ENCODE data around the gene MDFI.

The MDFI gene

DNA sequence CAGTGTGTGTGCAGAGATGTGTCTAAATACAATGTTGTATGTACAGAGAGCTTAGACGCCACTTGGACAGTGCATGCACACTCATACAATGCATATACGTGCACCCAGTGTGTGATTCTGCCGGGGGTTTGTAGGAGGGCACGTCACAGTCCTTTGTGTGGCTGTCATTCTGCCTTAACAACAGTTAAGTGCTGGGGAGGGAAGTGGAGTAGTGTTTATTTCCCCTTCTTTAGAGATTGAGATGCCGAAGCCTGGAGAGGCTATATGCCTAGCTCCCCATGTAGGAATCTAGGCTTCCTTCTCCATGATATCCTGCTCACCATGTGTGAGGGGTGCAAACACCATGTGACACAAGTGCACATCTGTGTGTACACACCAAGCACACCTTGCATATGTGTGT, 38.2 kb downstream of the MDFI start:
- TF ChIP-seq POLR2AphosphoS5 (IDR thresholded peaks at IDR 0.05; ENCODE audit: borderline replicate concordance, low read depth, low read length) (no peak), FOXP2 (optimal IDR thresholded peaks at IDR 0.05; ENCODE audit: control extremely low read depth, extremely low read length, insufficient read depth) (no peak), EZH2 (IDR thresholded peaks at IDR 0.05) (no peak)
- no peak overlapping the region for H3K9ac ChIP-seq (ENCODE audit: insufficient read length)
- no peaks in the 10 kb centered on the region for H3K9me3 ChIP-seq (ENCODE audit: low read depth, low read length)
- no peak overlapping the region for H3K27ac ChIP-seq
- H3K4me3 ChIP-seq: no peak overlapping the region
- no peak for DNase-seq (ENCODE audit: low read depth, low spot score)
- no peaks in the 10 kb centered on the region for H3K36me3 ChIP-seq (ENCODE audit: insufficient read depth, low read length)

DNA sequence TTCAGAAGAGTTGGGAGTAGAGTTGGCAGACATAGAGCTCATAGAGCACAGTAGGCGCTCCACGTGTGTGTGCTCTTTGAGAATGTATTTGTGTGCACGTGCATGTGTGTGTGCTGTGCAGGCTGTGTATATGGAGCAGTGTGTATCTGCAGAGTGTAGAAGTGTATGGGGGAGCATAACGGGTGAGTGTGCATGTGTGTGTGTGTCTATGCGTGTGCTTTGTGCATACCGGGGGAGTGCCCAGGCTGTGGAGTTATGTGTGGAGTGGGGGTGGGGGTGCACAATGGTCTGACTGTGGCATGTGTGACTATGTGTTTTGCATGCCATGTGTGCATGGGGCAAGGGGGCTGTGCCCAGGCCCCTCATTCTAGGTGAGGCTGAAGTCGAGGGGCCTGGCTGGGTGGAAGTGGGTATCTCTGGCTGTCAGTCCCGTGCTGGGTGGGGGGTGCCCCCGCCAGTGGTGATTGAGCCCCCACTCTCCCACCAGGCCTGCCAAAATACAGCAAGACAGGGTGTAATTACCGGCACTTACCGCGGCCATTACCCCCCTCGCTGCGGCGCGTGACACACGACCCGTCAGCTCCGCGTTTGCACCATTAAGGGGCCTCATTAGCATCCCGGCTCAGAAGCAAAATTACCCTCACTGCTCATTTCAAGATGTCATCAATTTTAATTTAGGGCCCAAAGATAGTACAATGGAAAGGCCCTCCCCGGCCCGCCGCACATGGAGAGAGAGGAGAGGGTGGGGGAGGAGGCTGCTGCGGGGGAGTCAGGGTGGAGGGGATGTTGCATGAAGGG, 39.1 kb downstream of the MDFI start:
- H3K27ac ChIP-seq: no peak overlapping the region
- DNase-seq (ENCODE audit: low read depth, low spot score): no peak
- no peaks in the 10 kb centered on the region for H3K9me3 ChIP-seq (ENCODE audit: low read depth, low read length)
- no peak for TF ChIP-seq POLR2AphosphoS5 (IDR thresholded peaks at IDR 0.05; ENCODE audit: borderline replicate concordance, low read depth, low read length)
- TF ChIP-seq EZH2 (IDR thresholded peaks at IDR 0.05): no peak
- TF ChIP-seq FOXP2 (optimal IDR thresholded peaks at IDR 0.05; ENCODE audit: control extremely low read depth, extremely low read length, insufficient read depth): no peak
- H3K36me3 ChIP-seq (ENCODE audit: insufficient read depth, low read length): no peaks in the 10 kb centered on the region
- no peak overlapping the region for H3K9ac ChIP-seq (ENCODE audit: insufficient read length)
- no peak overlapping the region for H3K4me3 ChIP-seq

DNA sequence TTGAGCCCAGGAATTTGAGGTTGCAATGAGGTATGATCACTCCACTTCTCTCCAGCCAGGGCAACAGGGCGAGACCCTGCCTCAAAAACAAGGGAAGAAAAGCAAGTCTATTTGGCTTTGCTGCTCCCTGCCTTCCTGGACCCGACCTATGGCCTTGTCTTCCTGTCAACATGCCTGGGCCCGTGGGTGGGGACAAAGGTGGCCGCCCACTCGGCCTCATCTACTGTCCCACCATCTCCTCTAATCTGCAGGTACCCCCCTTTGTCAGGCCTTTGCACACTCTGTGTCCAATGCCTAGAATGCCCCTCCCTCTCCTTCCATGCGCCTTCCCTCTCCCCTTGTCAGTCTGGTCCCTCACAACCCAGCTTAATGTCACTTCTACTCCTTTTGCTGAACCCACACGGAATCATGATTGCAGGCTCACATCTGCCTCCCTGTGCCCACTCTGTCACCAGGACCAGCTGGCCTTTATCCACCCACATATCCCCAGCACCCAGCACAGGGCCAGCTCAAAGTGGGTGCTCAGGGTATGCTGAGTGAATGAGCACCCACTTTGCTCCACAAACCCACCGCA, 40.3 kb downstream of the MDFI start:
- TF ChIP-seq EZH2 (IDR thresholded peaks at IDR 0.05) (no peak), POLR2AphosphoS5 (IDR thresholded peaks at IDR 0.05; ENCODE audit: borderline replicate concordance, low read depth, low read length) (no peak), FOXP2 (optimal IDR thresholded peaks at IDR 0.05; ENCODE audit: control extremely low read depth, extremely low read length, insufficient read depth) (no peak)
- H3K36me3 ChIP-seq (ENCODE audit: insufficient read depth, low read length): no peaks in the 10 kb centered on the region
- H3K4me3 ChIP-seq: no peak overlapping the region
- no peak overlapping the region for H3K27ac ChIP-seq
- H3K9me3 ChIP-seq (ENCODE audit: low read depth, low read length): no peaks in the 10 kb centered on the region
- no peak overlapping the region for H3K9ac ChIP-seq (ENCODE audit: insufficient read length)
- no peak for DNase-seq (ENCODE audit: low read depth, low spot score)

GRCh38 chr6:41679696-41680095, 41.4 kb downstream of the MDFI start:
- no peaks in the 10 kb centered on the region for H3K9me3 ChIP-seq (ENCODE audit: low read depth, low read length)
- TF ChIP-seq EZH2 (IDR thresholded peaks at IDR 0.05): no peak
- no peak for TF ChIP-seq POLR2AphosphoS5 (IDR thresholded peaks at IDR 0.05; ENCODE audit: borderline replicate concordance, low read depth, low read length)
- TF ChIP-seq FOXP2 (optimal IDR thresholded peaks at IDR 0.05; ENCODE audit: control extremely low read depth, extremely low read length, insufficient read depth): no peak
- H3K36me3 ChIP-seq (ENCODE audit: insufficient read depth, low read length): no peaks in the 10 kb centered on the region
- H3K4me3 ChIP-seq: no peak overlapping the region
- DNase-seq (ENCODE audit: low read depth, low spot score): no peak
- H3K27ac ChIP-seq: no peak overlapping the region
- H3K9ac ChIP-seq (ENCODE audit: insufficient read length): no peak overlapping the region

DNA sequence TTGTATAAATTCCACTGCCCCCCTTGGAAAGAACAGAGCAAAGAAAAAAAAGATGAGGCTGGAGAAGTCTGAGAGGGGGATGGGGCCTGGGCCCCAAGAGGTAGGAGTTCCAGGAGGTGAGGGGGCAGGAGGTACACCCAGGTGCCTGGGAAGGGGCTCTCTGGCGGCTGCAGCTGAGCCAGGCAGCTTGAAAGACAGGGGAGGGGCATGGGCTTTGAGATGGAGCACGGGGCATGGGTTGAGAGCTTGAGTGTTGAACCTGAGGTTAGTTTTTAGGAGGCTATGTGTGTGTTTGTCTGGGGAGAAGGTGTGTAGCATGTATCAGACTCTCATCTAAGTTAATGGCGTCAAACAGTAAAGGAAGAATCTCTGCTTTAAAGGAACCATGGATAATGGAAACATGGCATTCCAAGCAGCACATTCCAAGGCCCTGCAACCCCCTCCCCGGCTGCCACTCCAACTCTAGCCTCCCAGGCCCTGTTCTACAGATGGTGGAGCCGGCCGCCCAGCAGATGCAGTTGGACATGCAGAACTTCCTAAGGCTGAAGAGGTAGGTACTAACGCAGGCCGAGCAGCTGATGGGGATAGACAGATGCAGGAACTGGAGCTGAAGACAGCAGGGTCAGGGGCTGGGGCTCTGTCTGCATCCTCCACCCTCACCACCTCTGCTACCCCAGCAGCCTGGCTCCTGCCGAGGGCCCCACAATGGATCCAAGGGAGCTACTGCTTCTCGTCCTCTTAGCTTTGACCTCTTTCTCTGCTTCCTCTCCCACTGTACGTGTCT, 42.1 kb downstream of the MDFI start:
- Histone ChIP-seq H3K9ac (ENCODE audit: insufficient read length) (no peak overlapping the region), H3K27ac (no peak overlapping the region), H3K4me3 (no peak overlapping the region), H3K36me3 (ENCODE audit: insufficient read depth, low read length) (no peaks in the 10 kb centered on the region), H3K9me3 (ENCODE audit: low read depth, low read length) (no peaks in the 10 kb centered on the region)
- TF ChIP-seq POLR2AphosphoS5 (IDR thresholded peaks at IDR 0.05; ENCODE audit: borderline replicate concordance, low read depth, low read length) (no peak), FOXP2 (optimal IDR thresholded peaks at IDR 0.05; ENCODE audit: control extremely low read depth, extremely low read length, insufficient read depth) (no peak), EZH2 (IDR thresholded peaks at IDR 0.05) (no peak)
- DNase-seq (ENCODE audit: low read depth, low spot score): no peak

DNA sequence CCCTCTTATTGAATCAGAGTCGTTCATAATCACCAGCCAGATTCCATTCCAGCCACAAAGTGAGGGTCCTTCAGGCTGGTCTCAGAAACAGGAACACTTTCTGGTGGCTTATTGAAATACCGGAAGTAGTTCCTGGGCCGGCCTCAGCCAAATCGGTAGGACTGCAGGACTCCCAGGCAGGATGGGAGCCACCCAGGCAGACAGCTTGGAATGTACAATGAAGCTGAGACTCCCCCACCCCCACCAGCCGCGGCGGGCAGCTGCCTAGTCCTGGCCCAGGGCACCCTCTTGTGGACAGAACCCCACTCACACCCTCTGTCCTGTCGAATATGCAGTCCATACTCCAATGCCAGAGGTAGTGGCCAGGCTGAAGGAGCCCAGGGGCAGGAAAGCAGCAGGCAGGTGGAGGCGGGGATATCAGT, 43.8 kb downstream of the MDFI start:
- TF ChIP-seq FOXP2 (optimal IDR thresholded peaks at IDR 0.05; ENCODE audit: control extremely low read depth, extremely low read length, insufficient read depth): no peak
- H3K9ac ChIP-seq (ENCODE audit: insufficient read length): no peak overlapping the region

GRCh38 chr6:41682497-41683272, 44.4 kb downstream of the MDFI start:
- no peak overlapping the region for H3K9ac ChIP-seq (ENCODE audit: insufficient read length)
- no peaks in the 10 kb centered on the region for H3K36me3 ChIP-seq (ENCODE audit: insufficient read depth, low read length)
- DNase-seq (ENCODE audit: low read depth, low spot score): no peak
- TF ChIP-seq EZH2 (IDR thresholded peaks at IDR 0.05) (no peak), FOXP2 (optimal IDR thresholded peaks at IDR 0.05; ENCODE audit: control extremely low read depth, extremely low read length, insufficient read depth) (no peak), POLR2AphosphoS5 (IDR thresholded peaks at IDR 0.05; ENCODE audit: borderline replicate concordance, low read depth, low read length) (no peak)
- H3K27ac ChIP-seq: no peak overlapping the region
- H3K9me3 ChIP-seq (ENCODE audit: low read depth, low read length): no peaks in the 10 kb centered on the region
- H3K4me3 ChIP-seq: no peak overlapping the region

More for the DNA sequence above, 43.8 kb downstream of the MDFI start:
- no peaks in the 10 kb centered on the region for H3K9me3 ChIP-seq (ENCODE audit: low read depth, low read length)
- H3K4me3 ChIP-seq: peak overlapping the region; percentile 29; the same call in 1 of the 2 replicates
- no peaks in the 10 kb centered on the region for H3K36me3 ChIP-seq (ENCODE audit: insufficient read depth, low read length)
- DNase-seq (ENCODE audit: low read depth, low spot score): peak; percentile 52
- H3K27ac ChIP-seq: no peak overlapping the region

DNA sequence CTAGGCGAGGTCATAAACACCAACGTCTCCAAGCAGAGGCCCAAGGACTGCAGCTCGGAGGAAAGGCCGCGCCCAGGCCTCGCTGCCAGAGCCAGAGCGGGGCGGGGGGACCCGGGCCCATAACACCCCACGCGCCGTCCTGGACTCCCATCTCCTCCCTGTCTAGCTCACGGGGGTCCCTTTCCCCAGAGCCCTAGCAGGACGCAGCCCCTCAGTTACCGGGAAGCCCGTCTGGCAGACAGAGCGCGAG, 44.9 kb downstream of the MDFI start:
- TF ChIP-seq FOXP2 (optimal IDR thresholded peaks at IDR 0.05; ENCODE audit: control extremely low read depth, extremely low read length, insufficient read depth): no peak
- TF ChIP-seq EZH2 (IDR thresholded peaks at IDR 0.05): no peak
- no peak for TF ChIP-seq POLR2AphosphoS5 (IDR thresholded peaks at IDR 0.05; ENCODE audit: borderline replicate concordance, low read depth, low read length)
- Histone ChIP-seq H3K9ac (ENCODE audit: insufficient read length) (no peak overlapping the region), H3K36me3 (ENCODE audit: insufficient read depth, low read length) (no peaks in the 10 kb centered on the region), H3K9me3 (ENCODE audit: low read depth, low read length) (no peaks in the 10 kb centered on the region), H3K4me3 (no peak overlapping the region), H3K27ac (no peak overlapping the region)
- no peak for DNase-seq (ENCODE audit: low read depth, low spot score)
